ENCODE results near the gene ZNF780B.

The ZNF780B gene

GRCh38 chr19:39983695-39984300, 72.2 kb downstream of the ZNF780B start:
- TF ChIP-seq CTCF (IDR thresholded peaks at IDR 0.05): no peak
- H3K27ac ChIP-seq: no peak overlapping the region

- no peak overlapping the region for H3K27ac ChIP-seq
- no peak for TF ChIP-seq ZFX (IDR thresholded peaks at IDR 0.05; ENCODE audit: borderline replicate concordance)
- no peak for TF ChIP-seq CTCF (IDR thresholded peaks at IDR 0.05)
Measured at GRCh38 chr19:39982883-39983282, 73.1 kb downstream of the ZNF780B start.

All from 22Rv1 (cell line).